BJ (cell line): Measurements from ENCODE around the gene ODAD4. TPM values are rescaled to one million over a fixed set of nuclear protein-coding genes. Genes with fewer than 3 reads are reported as not detected.

Experiments
- CTCF ChIA-PET: fragments of 350-600 bp; formaldehyde crosslinking; extraction: SDS; loops from one replicate; lab custom pipeline; 2021; ENCODE audit warnings: antibody characterized with exemption, inconsistent platforms; lab: Yijun Ruan, JAX
- POLR2A ChIA-PET: fragments of 300-600 bp; sonication (Branson Sonifier 250); formaldehyde crosslinking; extraction: SDS; loops from one replicate; lab custom pipeline; 2021; ENCODE audit warnings: antibody characterized with exemption; lab: Charles Lee
- DNase-seq: peaks from one replicate; pipeline ENCODE4 v3.0.0-alpha.2; 2011; ENCODE audit warnings: low read depth
- H3K27me3 ChIP-seq: 2 replicates; pipeline ENCODE4 v1.6.0; 2011; ENCODE audit warnings: low read length; ENCODE audit not compliant: control insufficient read depth, insufficient read depth
- H3K36me3 ChIP-seq: 2 replicates; pipeline ENCODE4 v1.5.1; 2011; ENCODE audit warnings: low read length; ENCODE audit not compliant: control insufficient read depth, insufficient read depth
- H3K4me3 ChIP-seq: 2 replicates; pipeline ENCODE4 v1.5.1; 2011; ENCODE audit warnings: low read depth, mild to moderate bottlenecking, control low read depth, low read length
- CTCF ChIP-seq: IDR thresholded peaks from 2 replicates; pipeline ENCODE4 v1.5.1; 2011; ENCODE audit warnings: low read depth, mild to moderate bottlenecking, control low read depth, inconsistent platforms, low read length, moderate library complexity; ENCODE audit not compliant: insufficient read depth
- polyA plus RNA-seq: library from polyadenylated mRNA; depleted of rRNA; stranded (reverse); fragments of >200 nt; gene quantifications from 2 replicates; pipeline ENCODE4 v1.2.3, GENCODE V29; 2011

Gene ODAD4
- polyA plus RNA-seq, 1 experiment, result 0.92 TPM

DNA sequence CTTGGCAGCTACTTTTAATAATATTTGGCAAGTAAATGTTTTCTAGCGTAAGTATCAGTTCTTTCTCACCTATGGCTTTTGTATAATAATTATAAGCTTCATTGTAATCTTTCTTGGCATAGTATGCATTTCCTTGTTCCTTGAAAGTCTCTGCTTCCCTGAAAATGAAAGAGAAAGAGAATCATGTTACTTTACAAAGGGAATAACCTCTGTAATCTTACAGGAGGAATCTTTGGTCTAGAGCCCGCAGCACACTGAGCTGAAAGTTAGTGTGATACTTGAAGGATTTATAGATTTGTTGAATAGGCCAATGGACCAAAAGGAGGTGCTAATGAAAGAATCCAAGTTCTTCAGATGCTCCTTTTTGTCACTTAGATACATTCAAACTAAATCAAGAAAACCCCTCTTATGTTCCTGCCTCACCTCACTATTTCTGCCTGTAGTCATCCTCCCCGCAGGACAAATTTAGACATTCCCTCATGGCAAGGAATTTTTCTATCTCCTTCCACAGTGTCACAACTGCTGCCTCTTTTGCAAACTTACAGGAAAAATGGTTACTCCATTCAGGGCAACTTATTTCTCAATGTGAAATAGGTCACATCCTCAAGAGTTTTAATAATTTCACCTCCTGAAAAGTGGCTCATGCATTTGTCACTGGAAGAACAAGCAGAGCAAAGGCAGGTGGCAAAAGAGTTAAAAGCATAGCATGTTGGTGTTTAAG is 70.2 kb downstream of the ODAD4 start:
- H3K27me3 ChIP-seq, result no peaks in the 10 kb centered on the region
- H3K4me3 ChIP-seq, result no peak overlapping the region
- ChIA-PET POLR2A (no interaction called here), CTCF (no interaction called here)
- TF ChIP-seq CTCF, result no peak
- DNase-seq, result no peak
- H3K36me3 ChIP-seq, result peaks cover 13% of the 10 kb centered on the region

- TF ChIP-seq CTCF, result no peak
- ChIA-PET CTCF (no interaction called here), POLR2A (interaction anchor here (1.0 kb wide), 1 partner anchor 14 kb away, joined by 3 read pairs; no protein-coding TSS in a partner anchor)
- Histone ChIP-seq H3K36me3 (peaks cover 12% of the 10 kb centered on the region), H3K27me3 (no peaks in the 10 kb centered on the region), H3K4me3 (no peak overlapping the region)
- no peak for DNase-seq
Measured at GRCh38 chr17:42001729-42002128, 71.3 kb downstream of the ODAD4 start.

GRCh38 chr17:42002175-42002791 is 71.9 kb downstream of the ODAD4 start:
- no peak overlapping the region for H3K4me3 ChIP-seq
- H3K36me3 ChIP-seq, result peaks cover 8% of the 10 kb centered on the region
- no peak for DNase-seq
- ChIA-PET CTCF (interaction anchor here (1.2 to 1.4 kb wide), 2 partner anchors 16 to 36 kb away, joined by 3 to 4 read pairs; partner anchors contain the start of genes CNP and DNAJC7), POLR2A (interaction anchor here (1.0 kb wide), 2 partner anchors 13 to 15 kb away, joined by 3 to 4 read pairs; partner anchors contain the start of gene DNAJC7)
- H3K27me3 ChIP-seq, result no peaks in the 10 kb centered on the region
- TF ChIP-seq CTCF, result no peak

- ChIA-PET CTCF (interaction anchor here (1.2 to 2.3 kb wide), 3 partner anchors 15 to 37 kb away, joined by 3 to 9 read pairs (median 4); partner anchors contain the start of genes CNP and DNAJC7), POLR2A (interaction anchor here (0.6 to 1.0 kb wide), 3 partner anchors 13 to 15 kb away, joined by 3 to 4 read pairs (median 4); partner anchors contain the start of gene DNAJC7)
- no peak for DNase-seq
- Histone ChIP-seq H3K36me3 (peaks cover 5% of the 10 kb centered on the region), H3K4me3 (no peak overlapping the region), H3K27me3 (no peaks in the 10 kb centered on the region)
- no peak for TF ChIP-seq CTCF
Measured at GRCh38 chr17:42002792-42003301, 72.4 kb downstream of the ODAD4 start.

GRCh38 chr17:42005166-42005565 is 74.7 kb downstream of the ODAD4 start:
- Histone ChIP-seq H3K4me3 (no peak overlapping the region), H3K36me3 (peaks cover 1% of the 10 kb centered on the region; the same call in 1 of the 2 replicates), H3K27me3 (no peaks in the 10 kb centered on the region)
- no peak for TF ChIP-seq CTCF
- POLR2A ChIA-PET, result no interaction called here
- peak; percentile 59 for DNase-seq
- CTCF ChIA-PET, result interaction anchor here (2.3 kb wide), 1 partner anchor 20 kb away, joined by 9 read pairs; no protein-coding TSS in a partner anchor
